Endothelial cell of umbilical vein (primary cell): ENCODE results near the gene MAML3. TPM values are rescaled to one million over a fixed set of nuclear protein-coding genes. Genes with fewer than 3 reads are reported as not detected.

Experiments used
- BruUV-seq: library from RNA; stranded (reverse); fragments of 400-500 nt; replicated peaks from 2 replicates; lab custom pipeline; 2021; lab: Mats Ljungman, UMichigan
- CTCF ChIA-PET: fragments of 300-600, 350-600 bp; sonication (Branson Sonifier 250); formaldehyde crosslinking; loops from one replicate; lab custom pipeline; 2021; ENCODE audit warnings: antibody characterized with exemption, inconsistent platforms; lab: Charles Lee
- POLR2A ChIA-PET: fragments of 300-600, 350-600 bp; sonication (Branson Sonifier 250); formaldehyde crosslinking; loops from one replicate; lab custom pipeline; 2021; ENCODE audit warnings: antibody characterized with exemption, inconsistent platforms; lab: Charles Lee
- DNase-seq: peaks from one replicate; pipeline ENCODE4 v3.0.0-alpha.2; 2011; ENCODE audit warnings: low read depth, low spot score
- FAIRE-seq: peaks from 2 replicates; lab custom pipeline; 2011; peaks lifted over from hg19 to GRCh38; lab: Jason Lieb, UNC
- H2AFZ ChIP-seq: 2 replicates; pipeline ENCODE4 v1.6.0; 2012; ENCODE audit warnings: low read depth, low read length, control low read depth, inconsistent platforms
- H3K27ac ChIP-seq: 2 replicates; pipeline ENCODE4 v1.5.1; 2011; ENCODE audit warnings: low read depth, mild to moderate bottlenecking, control low read depth, low read length, moderate library complexity; ENCODE audit not compliant: insufficient read depth
- H3K27me3 ChIP-seq, 2 experiments: 2 replicates each; pipeline versions ENCODE4 v1.6.0 to v1.6.1; 2011; ENCODE audit warnings: low read length in 2 of 2, mixed read lengths in 1 of 2; ENCODE audit not compliant: control insufficient read depth in 2 of 2, insufficient read depth in 2 of 2
- H3K36me3 ChIP-seq, 2 experiments: 2 replicates in 1 of 2; 3 replicates in 1 of 2; pipeline ENCODE4 v1.5.1; 2011; ENCODE audit warnings: low read length in 2 of 2, mild to moderate bottlenecking in 1 of 2, moderate library complexity in 1 of 2; ENCODE audit not compliant: control insufficient read depth in 2 of 2, insufficient read depth in 2 of 2; ENCODE audit errors: extremely low read depth in 1 of 2
- H3K4me1 ChIP-seq: 3 replicates; pipeline ENCODE4 v1.5.1; 2011; ENCODE audit warnings: mild to moderate bottlenecking, low read length; ENCODE audit not compliant: control insufficient read depth, insufficient read depth; ENCODE audit errors: extremely low read depth
- H3K4me2 ChIP-seq: 2 replicates; pipeline ENCODE4 v1.6.1; 2011; ENCODE audit warnings: low read length, control low read depth, mixed read lengths; ENCODE audit not compliant: insufficient read depth
- H3K4me3 ChIP-seq, 3 experiments: fragments of 200-600 bp in 1 of 3; sonication (generic), shearing (Covaris generic) in 1 of 3; replicated peaks in 1 of 3; 2 replicates each; pipeline ENCODE4 v1.5.1; 2011 to 2016; ENCODE audit warnings: control low read depth in 3 of 3, low read length in 3 of 3, mild to moderate bottlenecking in 2 of 3, inconsistent platforms in 1 of 3, low read depth in 1 of 3, moderate library complexity in 1 of 3; ENCODE audit not compliant: insufficient read depth in 1 of 3
- H3K79me2 ChIP-seq: 2 replicates; pipeline ENCODE4 v1.6.0; 2012; ENCODE audit warnings: low read length, inconsistent platforms; ENCODE audit not compliant: control insufficient read depth, insufficient read depth
- H3K9ac ChIP-seq: replicated peaks from 2 replicates; pipeline ENCODE3; 2011; ENCODE audit warnings: low read length, control low read depth; ENCODE audit not compliant: insufficient read depth; ENCODE audit errors: extremely low read depth
- H3K9me1 ChIP-seq: replicated peaks from 3 replicates; pipeline ENCODE4 v1.6.0; 2011; ENCODE audit warnings: mild to moderate bottlenecking, low read length; ENCODE audit not compliant: control insufficient read depth, insufficient read depth; ENCODE audit errors: extremely low read depth
- H3K9me3 ChIP-seq: replicated peaks from 2 replicates; pipeline ENCODE4 v1.5.1; 2012; ENCODE audit warnings: low read length, inconsistent platforms; ENCODE audit not compliant: control insufficient read depth, insufficient read depth
- H4K20me1 ChIP-seq: replicated peaks from 2 replicates; pipeline ENCODE3; 2011; ENCODE audit warnings: mild to moderate bottlenecking, low read length; ENCODE audit not compliant: control insufficient read depth, insufficient read depth; ENCODE audit errors: extremely low read depth
- EZH2 ChIP-seq: IDR thresholded peaks from 2 replicates; pipeline ENCODE4 v1.6.1; 2012; ENCODE audit warnings: borderline replicate concordance, low read depth, mild to moderate bottlenecking, moderate library complexity, low read length, inconsistent platforms; ENCODE audit not compliant: severe bottlenecking
- FOS ChIP-seq: IDR thresholded peaks from 2 replicates; pipeline ENCODE4 v1.6.1; 2011; ENCODE audit warnings: mild to moderate bottlenecking, low read length, moderate library complexity, borderline replicate concordance; ENCODE audit not compliant: insufficient read depth
- GATA2 ChIP-seq: IDR thresholded peaks from 2 replicates; pipeline ENCODE4 v1.7.0; 2011; ENCODE audit warnings: low read depth, mild to moderate bottlenecking, moderate library complexity, mixed read lengths, low read length; ENCODE audit not compliant: insufficient read length, insufficient read depth
- JUN ChIP-seq: IDR thresholded peaks from 2 replicates; pipeline ENCODE4 v1.6.1; 2011; ENCODE audit warnings: borderline replicate concordance, low read depth; ENCODE audit not compliant: insufficient read length, insufficient read depth
- MYC ChIP-seq: IDR thresholded peaks from one replicate; pipeline ENCODE4 v1.6.1; 2011; ENCODE audit warnings: mild to moderate bottlenecking, low read depth, low read length
- POLR2A ChIP-seq: IDR thresholded peaks from 2 replicates; pipeline ENCODE4 v1.6.1; 2012; ENCODE audit warnings: low read depth, mild to moderate bottlenecking, control low read depth, low read length
- POLR2AphosphoS5 ChIP-seq: IDR thresholded peaks from 2 replicates; pipeline ENCODE4 v1.6.1; 2012; ENCODE audit warnings: low read depth, mild to moderate bottlenecking, control low read depth, low read length, moderate library complexity; ENCODE audit not compliant: insufficient read depth
- dilution Hi-C: fragments of 300-500 bp; cut with MboI; formaldehyde crosslinking; loops from one replicate; pipeline ENCODE4 v1.15.0; 2019; ENCODE audit warnings: low sequenced_read_pairs; ENCODE audit not compliant: extremely low pct_ligation_motif_present
- intact Hi-C: fragments of 100-400 bp; cut with micrococcal nuclease; formaldehyde crosslinking; loops from one replicate; pipeline ENCODE4 v1.10.0; 2022
- polyA plus RNA-seq, 4 experiments: library from polyadenylated mRNA; depleted of rRNA in 3 of 4; stranded (reverse) in 3 of 4; unstranded in 1 of 4; fragments of >200 nt; gene quantifications; 2 replicates each; pipeline versions ENCODE4 v1.2.1 to v1.2.3, GENCODE V29; 2011 to 2012; ENCODE audit warnings: missing spikeins in 1 of 4
- total RNA-seq: library from RNA; stranded (reverse); gene quantifications from 2 replicates; pipeline ENCODE4 v1.2.3, GENCODE V29; 2021
- TF ChIP-seq, protein P1 (sequence below), 2 donors: IDR thresholded peaks; 1 replicate in 1 of 2; 2 replicates in 1 of 2; pipeline ENCODE4 v1.5.1; 2011; ENCODE audit warnings: low read length in 2 of 2, mild to moderate bottlenecking in 2 of 2, moderate library complexity in 2 of 2, control low read depth in 1 of 2, inconsistent platforms in 1 of 2, low read depth in 1 of 2; ENCODE audit not compliant: insufficient read depth in 1 of 2; ENCODE audit errors: extremely low read depth in 1 of 2
- TF ChIP-seq, protein P2 (sequence below): IDR thresholded peaks from 2 replicates; pipeline ENCODE4 v1.6.1; 2011; ENCODE audit not compliant: insufficient read depth, insufficient read length

Gene MAML3
- total and polyA plus RNA-seq, 2 donors (not counting 3 experiments of a cell fraction or from before 2014, with no cell fraction given): 14.0 to 20.3 TPM

DNA sequence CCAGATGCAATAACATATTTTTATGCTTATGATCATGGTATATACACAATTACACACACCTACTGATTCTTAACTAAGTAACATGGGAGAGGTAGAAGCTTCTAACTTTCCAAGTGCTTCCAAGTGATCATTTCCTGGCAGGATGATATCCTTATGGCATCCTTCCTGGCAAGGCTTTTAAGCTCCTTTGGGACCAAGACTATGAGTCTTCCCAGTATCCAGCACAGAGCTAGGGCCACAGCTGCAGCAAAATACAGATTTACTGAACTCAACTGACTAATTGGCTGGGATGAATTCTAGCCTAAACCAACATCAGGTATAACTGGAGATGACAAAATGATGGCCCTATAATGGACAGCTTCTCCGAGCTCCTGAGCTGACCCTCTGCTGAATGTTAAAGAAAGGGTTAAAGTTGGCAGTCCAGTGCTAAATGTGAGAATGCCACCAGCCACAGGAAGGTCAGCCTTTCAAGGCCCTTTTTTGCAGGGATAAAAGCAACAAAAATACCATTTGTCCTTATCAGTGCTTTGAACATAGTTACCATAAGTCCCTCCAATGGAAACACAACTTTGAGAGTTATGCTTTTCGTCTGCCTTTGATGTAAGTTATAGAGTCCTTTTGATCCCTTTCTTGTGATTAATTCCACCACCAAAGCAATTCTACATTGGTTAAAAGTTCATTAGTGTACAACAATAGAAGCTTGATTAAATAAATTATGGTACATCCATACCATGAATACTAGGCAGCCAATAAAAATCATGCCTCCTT lies 415.0 kb downstream of the MAML3 start:
- Histone ChIP-seq H2AFZ (no peak overlapping the region), H4K20me1 (no peaks in the 10 kb centered on the region), H3K9ac (no peak overlapping the region), H3K27ac (no peak overlapping the region), H3K27me3 (no peaks in the 10 kb centered on the region), H3K4me2 (no peak overlapping the region), H3K9me1 (no peaks in the 10 kb centered on the region), H3K36me3 (no peaks in the 10 kb centered on the region), H3K4me1 (peaks cover 21% of the 10 kb centered on the region), H3K79me2 (no peaks in the 10 kb centered on the region), H3K9me3 (no peaks in the 10 kb centered on the region), H3K4me3 (no peak overlapping the region)
- TF ChIP-seq POLR2A: no peak
- no peak for TF ChIP-seq EZH2
- TF ChIP-seq FOS: no peak
- TF ChIP-seq, protein P1, sequence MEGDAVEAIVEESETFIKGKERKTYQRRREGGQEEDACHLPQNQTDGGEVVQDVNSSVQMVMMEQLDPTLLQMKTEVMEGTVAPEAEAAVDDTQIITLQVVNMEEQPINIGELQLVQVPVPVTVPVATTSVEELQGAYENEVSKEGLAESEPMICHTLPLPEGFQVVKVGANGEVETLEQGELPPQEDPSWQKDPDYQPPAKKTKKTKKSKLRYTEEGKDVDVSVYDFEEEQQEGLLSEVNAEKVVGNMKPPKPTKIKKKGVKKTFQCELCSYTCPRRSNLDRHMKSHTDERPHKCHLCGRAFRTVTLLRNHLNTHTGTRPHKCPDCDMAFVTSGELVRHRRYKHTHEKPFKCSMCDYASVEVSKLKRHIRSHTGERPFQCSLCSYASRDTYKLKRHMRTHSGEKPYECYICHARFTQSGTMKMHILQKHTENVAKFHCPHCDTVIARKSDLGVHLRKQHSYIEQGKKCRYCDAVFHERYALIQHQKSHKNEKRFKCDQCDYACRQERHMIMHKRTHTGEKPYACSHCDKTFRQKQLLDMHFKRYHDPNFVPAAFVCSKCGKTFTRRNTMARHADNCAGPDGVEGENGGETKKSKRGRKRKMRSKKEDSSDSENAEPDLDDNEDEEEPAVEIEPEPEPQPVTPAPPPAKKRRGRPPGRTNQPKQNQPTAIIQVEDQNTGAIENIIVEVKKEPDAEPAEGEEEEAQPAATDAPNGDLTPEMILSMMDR (IDR thresholded peaks at IDR 0.05; ENCODE audit: extremely low read depth in 1 of 2, insufficient read depth in 1 of 2, low read depth in 1 of 2, low read length in 2 of 2): no peak
- no peak for TF ChIP-seq POLR2AphosphoS5
- TF ChIP-seq, protein P2, sequence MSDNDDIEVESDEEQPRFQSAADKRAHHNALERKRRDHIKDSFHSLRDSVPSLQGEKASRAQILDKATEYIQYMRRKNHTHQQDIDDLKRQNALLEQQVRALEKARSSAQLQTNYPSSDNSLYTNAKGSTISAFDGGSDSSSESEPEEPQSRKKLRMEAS: no peak
- no peak for TF ChIP-seq JUN
- TF ChIP-seq GATA2: no peak
- no peak for TF ChIP-seq MYC
- FAIRE-seq (no peak), DNase-seq (no peak)
- ChIA-PET CTCF (interaction anchor here (0.6 to 3.1 kb wide), 10 partner anchors 10 to 621 kb away, joined by 3 to 16 read pairs (median 6); no protein-coding TSS in a partner anchor), POLR2A (no interaction called here)
- intact Hi-C loops: loop anchor here (10.0 kb wide), 1 partner anchor 876 kb away; no protein-coding TSS in a partner anchor
- dilution Hi-C loops: no loop called here
- BruUV-seq: no TSS peak
